Transverse colon (tissue), 4 donors: ENCODE results near the gene SIPA1L3.

Source experiments
- CTCF ChIP-seq, 5 experiments: fragments of 200-600 bp in 3 of 5; fragments of 450-650 bp in 2 of 5; sonication (generic) in 3 of 5; IDR thresholded peaks; 1 replicate in 2 of 5; 2 replicates in 3 of 5; pipeline ENCODE4 v1.5.1; 2016 to 2017; ENCODE audit warnings: antibody characterized with exemption in 5 of 5, inconsistent platforms in 3 of 5, mild to moderate bottlenecking in 2 of 5, moderate library complexity in 1 of 5
- POLR2AphosphoS5 ChIP-seq, 3 donors: sonication (generic); formaldehyde crosslinking; IDR thresholded peaks; one replicate each; pipeline ENCODE4 v1.6.1; 2016; ENCODE audit warnings: antibody characterized with exemption in 3 of 3

- TF ChIP-seq CTCF (IDR thresholded peaks at IDR 0.05) (no peak), POLR2AphosphoS5 (IDR thresholded peaks at IDR 0.05) (no peak)
Measured at GRCh38 chr19:38199340-38199739, 292.3 kb downstream of the SIPA1L3 start.
